Natural killer cell (primary cell): Measurements from ENCODE around the gene MOCS3. TPM values are rescaled to one million over a fixed set of nuclear protein-coding genes. Genes with fewer than 3 reads are reported as not detected.

Experiments used
- ATAC-seq, 3 donors: fragments of 150-1000 bp in 2 of 3; fragments of 200-7000 bp in 1 of 3; cut with Tn5 transposase; 1 replicate in 1 of 3; 2 replicates in 2 of 3; pipeline ENCODE4 v1.10.0; 2021; ENCODE audit warnings: mild to moderate bottlenecking in 2 of 3, moderate library complexity in 2 of 3
- DNase-seq, 2 donors: peaks; one replicate each; pipeline versions ENCODE4 v3.0.0 to v3.0.0-alpha.2; 2013 to 2021; ENCODE audit warnings: mixed read lengths in 1 of 2
- H3K27ac ChIP-seq: one replicate; pipeline ENCODE4 v1.5.1; 2013; ENCODE audit warnings: mild to moderate bottlenecking, low read length
- H3K27me3 ChIP-seq: one replicate; pipeline ENCODE4 v1.6.1; 2013; ENCODE audit warnings: low read length; ENCODE audit not compliant: control insufficient read depth, insufficient read depth
- H3K36me3 ChIP-seq: one replicate; pipeline ENCODE4 v1.6.1; 2013; ENCODE audit warnings: low read length; ENCODE audit not compliant: control insufficient read depth, insufficient read depth
- H3K4me1 ChIP-seq: one replicate; pipeline ENCODE4 v1.6.1; 2013; ENCODE audit warnings: low read length; ENCODE audit not compliant: control insufficient read depth, insufficient read depth
- H3K4me3 ChIP-seq: one replicate; pipeline ENCODE4 v1.5.1; 2013; ENCODE audit warnings: low read length
- H3K9me3 ChIP-seq: one replicate; pipeline ENCODE4 v1.6.1; 2013; ENCODE audit warnings: low read length; ENCODE audit not compliant: control insufficient read depth, insufficient read depth
- H3K27ac Mint-ChIP-seq, 2 donors: one replicate each; pipeline ENCODE4 v1.8.0; 2022; ENCODE audit warnings: mild to moderate bottlenecking in 2 of 2, mixed read lengths in 2 of 2, moderate library complexity in 1 of 2
- H3K27me3 Mint-ChIP-seq, 2 donors: one replicate each; pipeline ENCODE4 v1.8.0; 2022; ENCODE audit warnings: low read depth in 2 of 2, mixed read lengths in 2 of 2
- H3K36me3 Mint-ChIP-seq: one replicate; pipeline ENCODE4 v1.8.0; 2022; ENCODE audit warnings: mixed read lengths
- H3K4me1 Mint-ChIP-seq, 2 donors: one replicate each; pipeline ENCODE4 v1.8.0; 2022; ENCODE audit warnings: mixed read lengths in 2 of 2
- H3K4me3 Mint-ChIP-seq: one replicate; pipeline ENCODE4 v1.8.0; 2022; ENCODE audit warnings: mild to moderate bottlenecking, moderate library complexity, mixed read lengths
- H3K9me3 Mint-ChIP-seq, 2 donors: one replicate each; pipeline ENCODE4 v1.8.0; 2022; ENCODE audit warnings: mixed read lengths in 2 of 2
- CTCF ChIP-seq: fragments of 200-600 bp; IDR thresholded peaks from one replicate; pipeline ENCODE4 v1.8.0; 2022; ENCODE audit warnings: antibody characterized with exemption
- WGBS: methylation state at CpG from one replicate; pipeline ENCODE4 v1.1.7; 2013; ENCODE audit warnings: missing lambda C conversion rate; ENCODE audit not compliant: insufficient coverage; 5-methylcytosine and 5-hydroxymethylcytosine counted together
- intact Hi-C: fragments of 100-400 bp; cut with micrococcal nuclease; formaldehyde crosslinking; loops from one replicate; pipeline ENCODE4 v1.14.2; 2022
- total RNA-seq, 4 donors: library from RNA; stranded (reverse); fragments of 120-200 nt in 1 of 4; gene quantifications; one replicate each; pipeline versions ENCODE4 v1.2.3 to v1.2.4, GENCODE V29; 2013 to 2022

MOCS3 gene
- total RNA-seq, result 1 to 10 TPM; 2.2 to 2.5 (median 2.3) TPM
- 3.9 TPM for total RNA-seq (2013)

- Mint-ChIP-seq H3K9me3 (no peaks in the 10 kb centered on the region), H3K4me1 (peaks cover 38 to 39% of the 10 kb centered on the region in 2 donors), H3K27me3 (no peaks in the 10 kb centered on the region), H3K36me3 (no peaks in the 10 kb centered on the region), H3K4me3 (peak within 1 kb of the TSS; percentile 96), H3K27ac (peak within 1 kb of the TSS; percentile 96 to 98)
- DNase-seq (peak; percentile 76 to 95), ATAC-seq (peak; percentile 77 to 86 (median 84))
- intact Hi-C loops, result loop anchor here (1.0 to 2.0 kb wide), 2 partner anchors 28 to 164 kb away; partner anchors contain the start of genes ADNP and BCAS4
- Histone ChIP-seq H3K27me3 (no peaks in the 10 kb centered on the region), H3K9me3 (no peaks in the 10 kb centered on the region), H3K27ac (peak within 1 kb of the TSS; percentile 99), H3K36me3 (peaks cover 21% of the 10 kb centered on the region), H3K4me3 (peak within 1 kb of the TSS; percentile 97), H3K4me1 (peaks cover 21% of the 10 kb centered on the region)
- no peak for TF ChIP-seq CTCF
- 3% methylated on average over 66 of the region's 67 CpGs for WGBS
These were observed at the start of gene MOCS3 for GRCh38 chr20:50958615-50959542. MOCS3 (plus strand) TSS chr20:50958818; CDS start chr20:50958843, 25 bp downstream.

GRCh38 chr20:50909413-50909812, 49.2 kb upstream of the MOCS3 start:
- no peak for TF ChIP-seq CTCF
- H3K4me1 Mint-ChIP-seq, result peaks cover 74 to 76% of the 10 kb centered on the region in 2 donors

GRCh38 chr20:50911030-50911429, 47.6 kb upstream of the MOCS3 start:
- Mint-ChIP-seq H3K36me3 (no peaks in the 10 kb centered on the region), H3K27me3 (no peaks in the 10 kb centered on the region), H3K4me3 (no peak overlapping the region), H3K9me3 (no peaks in the 10 kb centered on the region), H3K27ac (peak overlapping the region; percentile 50 to 80), H3K4me1 (peaks cover 73 to 76% of the 10 kb centered on the region in 2 donors)
- Histone ChIP-seq H3K36me3 (no peaks in the 10 kb centered on the region), H3K27me3 (no peaks in the 10 kb centered on the region), H3K4me1 (peaks cover 4% of the 10 kb centered on the region), H3K9me3 (no peaks in the 10 kb centered on the region), H3K4me3 (no peak overlapping the region), H3K27ac (no peak overlapping the region)
- intact Hi-C loops, result no loop called here
- no peak for TF ChIP-seq CTCF
- no peak for DNase-seq
- WGBS, result 69% methylated on average over 1 of the region's 3 CpGs
- no peak for ATAC-seq

More at GRCh38 chr20:50909413-50909812, 49.2 kb upstream of the MOCS3 start:
- intact Hi-C loops, result no loop called here
- no peaks in the 10 kb centered on the region for H3K27me3 ChIP-seq
- H3K27ac ChIP-seq, result no peak overlapping the region
- H3K27me3 Mint-ChIP-seq, result no peaks in the 10 kb centered on the region
- no peaks in the 10 kb centered on the region for H3K9me3 ChIP-seq
- no peak overlapping the region for H3K4me3 ChIP-seq
- no peaks in the 10 kb centered on the region for H3K36me3 ChIP-seq
- H3K27ac Mint-ChIP-seq, result peak overlapping the region; percentile 70
- H3K36me3 Mint-ChIP-seq, result no peaks in the 10 kb centered on the region
- no peak overlapping the region for H3K4me3 Mint-ChIP-seq
- H3K4me1 ChIP-seq, result peaks cover 4% of the 10 kb centered on the region
- 92% methylated on average over 3 of the region's 3 CpGs for WGBS
- no peak for DNase-seq
- no peak for ATAC-seq
- no peaks in the 10 kb centered on the region for H3K9me3 Mint-ChIP-seq
